Progenitor cell of endocrine pancreas (in vitro differentiated cells): ENCODE data around the gene IRS2. TPM values are rescaled to one million over a fixed set of nuclear protein-coding genes. Genes with fewer than 3 reads are reported as not detected.
A peak's percentile ranks its signal among the peaks of the same experiment; 100 is the strongest.

ENCODE experiments used
- DNase-seq: peaks from one replicate; pipeline ENCODE4 v3.0.0; 2021; ENCODE audit warnings: low spot score; ENCODE audit not compliant: unreplicated experiment
- H3K27ac Mint-ChIP-seq: 2 replicates; pipeline ENCODE4 v1.8.0; 2021; ENCODE audit warnings: mild to moderate bottlenecking, moderate library complexity, mixed read lengths
- H3K27me3 Mint-ChIP-seq: 2 replicates; pipeline ENCODE4 v1.8.0; 2021; ENCODE audit warnings: mixed read lengths
- H3K36me3 Mint-ChIP-seq: 2 replicates; pipeline ENCODE4 v1.8.0; 2022; ENCODE audit warnings: mixed read lengths; ENCODE audit not compliant: insufficient read depth
- H3K4me1 Mint-ChIP-seq: 2 replicates; pipeline ENCODE4 v1.8.0; 2021; ENCODE audit warnings: low read depth, mixed read lengths
- H3K4me3 Mint-ChIP-seq: 2 replicates; pipeline ENCODE4 v1.8.0; 2021; ENCODE audit warnings: low read depth, mild to moderate bottlenecking, moderate library complexity, mixed read lengths
- H3K9me3 Mint-ChIP-seq: 2 replicates; pipeline ENCODE4 v1.8.0; 2021; ENCODE audit warnings: low read depth, mixed read lengths
- total RNA-seq: library from RNA; stranded (reverse); gene quantifications from 2 replicates; pipeline ENCODE4 v1.2.1, GENCODE V29; 2021
- TF ChIP-seq, protein P1 (sequence below): fragments of 200-600 bp; sonication (generic); IDR thresholded peaks from one replicate; pipeline ENCODE4 v1.5.0; 2021; ENCODE audit warnings: antibody characterized with exemption, mild to moderate bottlenecking; ENCODE audit not compliant: unreplicated experiment

Gene IRS2
- total RNA-seq, 1 donor from 2014 or later, result 11.9 TPM

- H3K27ac Mint-ChIP-seq, result peak overlapping the region; percentile 69
- peaks cover 3% of the 10 kb centered on the region for H3K27me3 Mint-ChIP-seq
- TF ChIP-seq, protein P1, sequence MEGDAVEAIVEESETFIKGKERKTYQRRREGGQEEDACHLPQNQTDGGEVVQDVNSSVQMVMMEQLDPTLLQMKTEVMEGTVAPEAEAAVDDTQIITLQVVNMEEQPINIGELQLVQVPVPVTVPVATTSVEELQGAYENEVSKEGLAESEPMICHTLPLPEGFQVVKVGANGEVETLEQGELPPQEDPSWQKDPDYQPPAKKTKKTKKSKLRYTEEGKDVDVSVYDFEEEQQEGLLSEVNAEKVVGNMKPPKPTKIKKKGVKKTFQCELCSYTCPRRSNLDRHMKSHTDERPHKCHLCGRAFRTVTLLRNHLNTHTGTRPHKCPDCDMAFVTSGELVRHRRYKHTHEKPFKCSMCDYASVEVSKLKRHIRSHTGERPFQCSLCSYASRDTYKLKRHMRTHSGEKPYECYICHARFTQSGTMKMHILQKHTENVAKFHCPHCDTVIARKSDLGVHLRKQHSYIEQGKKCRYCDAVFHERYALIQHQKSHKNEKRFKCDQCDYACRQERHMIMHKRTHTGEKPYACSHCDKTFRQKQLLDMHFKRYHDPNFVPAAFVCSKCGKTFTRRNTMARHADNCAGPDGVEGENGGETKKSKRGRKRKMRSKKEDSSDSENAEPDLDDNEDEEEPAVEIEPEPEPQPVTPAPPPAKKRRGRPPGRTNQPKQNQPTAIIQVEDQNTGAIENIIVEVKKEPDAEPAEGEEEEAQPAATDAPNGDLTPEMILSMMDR, result no peak
- H3K36me3 Mint-ChIP-seq, result no peaks in the 10 kb centered on the region
- no peak overlapping the region for H3K4me3 Mint-ChIP-seq
- peaks cover 23% of the 10 kb centered on the region for H3K4me1 Mint-ChIP-seq
- no peak for DNase-seq
- no peaks in the 10 kb centered on the region for H3K9me3 Mint-ChIP-seq
These were observed 29.9 kb upstream of the IRS2 start for GRCh38 chr13:109816112-109816807.

DNA sequence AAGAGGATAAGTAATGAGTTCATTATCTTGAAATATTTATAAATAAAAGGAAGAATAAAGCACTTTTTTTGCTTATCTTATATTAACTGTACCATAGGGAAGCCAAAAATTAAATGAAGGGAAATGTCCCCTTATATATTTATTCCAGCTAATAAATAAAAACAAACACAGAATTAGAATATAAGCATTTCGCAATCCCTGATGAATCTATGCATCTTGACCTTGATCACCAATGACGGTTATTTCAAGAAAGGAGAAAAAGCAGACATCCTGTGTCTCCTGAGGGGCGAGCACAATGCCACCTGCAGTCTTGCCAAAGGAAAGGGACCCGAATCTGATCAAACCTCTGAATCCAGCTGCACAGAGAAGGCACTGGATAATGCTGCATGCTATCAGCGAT is 29.3 kb upstream of the IRS2 start:
- TF ChIP-seq, protein P1, result no peak
- Mint-ChIP-seq H3K27ac (peak overlapping the region; percentile 69), H3K9me3 (no peaks in the 10 kb centered on the region), H3K36me3 (no peaks in the 10 kb centered on the region), H3K27me3 (peaks cover 3% of the 10 kb centered on the region), H3K4me1 (peaks cover 23% of the 10 kb centered on the region), H3K4me3 (no peak overlapping the region)
- DNase-seq, result no peak

- peaks cover 3% of the 10 kb centered on the region for H3K27me3 Mint-ChIP-seq
- no peaks in the 10 kb centered on the region for H3K36me3 Mint-ChIP-seq
- no peaks in the 10 kb centered on the region for H3K9me3 Mint-ChIP-seq
- no peak overlapping the region for H3K27ac Mint-ChIP-seq
- no peak overlapping the region for H3K4me3 Mint-ChIP-seq
- DNase-seq, result no peak
- peaks cover 25% of the 10 kb centered on the region for H3K4me1 Mint-ChIP-seq
- TF ChIP-seq, protein P1, result no peak
These were observed 27.3 kb upstream of the IRS2 start for GRCh38 chr13:109813663-109814062.

GRCh38 chr13:109812382-109812781 is 26.0 kb upstream of the IRS2 start:
- no peaks in the 10 kb centered on the region for H3K9me3 Mint-ChIP-seq
- TF ChIP-seq, protein P1, result no peak
- DNase-seq, result no peak
- H3K36me3 Mint-ChIP-seq, result no peaks in the 10 kb centered on the region
- H3K27ac Mint-ChIP-seq, result no peak overlapping the region
- H3K4me1 Mint-ChIP-seq, result peaks cover 20% of the 10 kb centered on the region
- H3K27me3 Mint-ChIP-seq, result peaks cover 3% of the 10 kb centered on the region
- H3K4me3 Mint-ChIP-seq, result no peak overlapping the region

DNA sequence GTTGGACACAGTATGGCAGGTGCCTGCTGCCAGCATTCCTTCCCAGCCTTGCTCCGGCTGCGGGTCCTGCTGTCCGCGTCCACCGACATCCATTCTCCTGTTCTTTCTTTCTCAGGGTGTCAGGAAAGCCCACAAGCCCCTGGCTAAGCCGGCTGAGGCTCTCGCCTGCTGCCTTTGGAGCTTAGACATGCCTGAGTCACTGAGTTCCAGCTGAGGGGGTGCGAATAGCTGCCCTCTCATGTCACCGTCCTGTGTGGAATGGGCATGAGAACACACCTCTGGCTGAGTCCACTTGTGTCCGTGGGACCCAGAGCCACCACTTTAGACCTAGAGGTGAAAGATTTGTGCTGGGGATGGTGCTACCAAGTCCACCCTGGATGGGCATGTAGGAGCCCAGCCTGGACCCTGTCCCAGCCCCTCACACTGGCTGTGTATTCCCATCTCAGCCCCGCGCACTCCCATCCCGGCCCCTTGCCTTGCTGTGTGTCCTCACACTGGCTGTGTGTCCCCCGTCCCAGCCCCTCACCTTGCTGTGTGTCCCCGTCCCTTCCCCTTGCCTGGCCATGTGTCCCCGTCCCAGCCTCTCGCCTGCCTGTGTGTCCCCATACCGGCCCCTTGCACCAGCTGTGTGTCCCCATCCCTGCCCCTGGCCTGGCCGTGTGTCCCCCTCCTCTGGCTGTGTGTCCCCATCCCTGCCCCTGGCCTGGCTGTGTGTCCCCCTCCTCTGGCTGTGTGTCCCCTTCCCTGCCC is 24.6 kb upstream of the IRS2 start:
- Mint-ChIP-seq H3K4me3 (no peak overlapping the region), H3K4me1 (peaks cover 5% of the 10 kb centered on the region), H3K36me3 (no peaks in the 10 kb centered on the region), H3K27ac (no peak overlapping the region), H3K27me3 (peaks cover 3% of the 10 kb centered on the region), H3K9me3 (no peaks in the 10 kb centered on the region)
- DNase-seq, result no peak
- TF ChIP-seq, protein P1, result no peak
